PC-3 (cell line): ENCODE measurements around the gene HAND2.

Source experiments
- CTCF ChIP-seq: fragments of 300-600 bp; sonication (generic); conservative IDR thresholded peaks from 2 replicates; pipeline ENCODE4 v1.5.1; 2017; ENCODE audit warnings: antibody characterized with exemption, low read depth, mild to moderate bottlenecking, low read length
- EZH2 ChIP-seq: fragments of 300-600 bp; sonication (generic); IDR thresholded peaks from one replicate; pipeline ENCODE4 v1.6.1; 2017; ENCODE audit warnings: antibody characterized with exemption, mild to moderate bottlenecking, low read length; ENCODE audit not compliant: unreplicated experiment
- EZH2phosphoT487 ChIP-seq: fragments of 300-600 bp; sonication (generic); IDR thresholded peaks from 2 replicates; pipeline ENCODE4 v1.6.1; 2018; ENCODE audit warnings: mild to moderate bottlenecking, antibody characterized with exemption, low read length, borderline replicate concordance

GRCh38 chr4:173545440-173545839 is 15.4 kb upstream of the HAND2 start:
- no peak for TF ChIP-seq EZH2
- TF ChIP-seq CTCF, result no peak
- TF ChIP-seq EZH2phosphoT487, result no peak
